Fibroblast of the aortic adventitia (primary cell): ENCODE results near the gene BDH2. TPM values are rescaled to one million over a fixed set of nuclear protein-coding genes. Genes with fewer than 3 reads are reported as not detected.

ENCODE experiments used
- DNase-seq: peaks from one replicate; pipeline ENCODE4 v3.0.0-alpha.2; 2010; ENCODE audit warnings: low read depth
- H3K4me3 ChIP-seq: 2 replicates; pipeline ENCODE4 v1.5.1; 2011; ENCODE audit warnings: low read depth, mild to moderate bottlenecking, control low read depth, low read length, moderate library complexity
- total RNA-seq: library from RNA; depleted of rRNA; stranded (reverse); fragments of >200 nt; gene quantifications from 2 replicates; pipeline ENCODE4 v1.2.3, GENCODE V29; 2012; ENCODE audit warnings: low replicate concordance
- TF ChIP-seq, protein P1 (sequence below): IDR thresholded peaks from 2 replicates; pipeline ENCODE4 v1.5.1; 2011; ENCODE audit warnings: mild to moderate bottlenecking, low read length, control low read depth, inconsistent platforms; ENCODE audit not compliant: insufficient read depth

Gene BDH2
- total RNA-seq, 1 donor = 38.7 TPM

DNA sequence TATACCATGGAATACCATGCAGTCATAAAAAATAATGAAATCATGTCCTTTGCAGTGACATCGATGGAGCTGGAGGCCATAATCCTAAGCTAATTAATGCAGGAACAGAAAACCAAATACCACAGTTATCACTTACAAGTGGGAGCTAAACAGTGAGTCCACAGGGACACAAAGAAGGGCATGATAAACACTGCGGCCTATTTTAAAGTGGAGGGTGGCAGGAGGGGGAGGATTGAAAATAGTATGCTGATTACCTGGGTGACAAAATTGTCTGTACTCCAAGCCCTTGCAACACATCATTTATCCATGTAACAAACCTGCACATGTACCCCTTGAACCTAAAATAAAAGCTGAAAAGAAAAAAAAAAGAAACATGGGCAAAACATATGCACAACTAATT is 63.5 kb downstream of the BDH2 start:
- no peak overlapping the region for H3K4me3 ChIP-seq
- TF ChIP-seq, protein P1, sequence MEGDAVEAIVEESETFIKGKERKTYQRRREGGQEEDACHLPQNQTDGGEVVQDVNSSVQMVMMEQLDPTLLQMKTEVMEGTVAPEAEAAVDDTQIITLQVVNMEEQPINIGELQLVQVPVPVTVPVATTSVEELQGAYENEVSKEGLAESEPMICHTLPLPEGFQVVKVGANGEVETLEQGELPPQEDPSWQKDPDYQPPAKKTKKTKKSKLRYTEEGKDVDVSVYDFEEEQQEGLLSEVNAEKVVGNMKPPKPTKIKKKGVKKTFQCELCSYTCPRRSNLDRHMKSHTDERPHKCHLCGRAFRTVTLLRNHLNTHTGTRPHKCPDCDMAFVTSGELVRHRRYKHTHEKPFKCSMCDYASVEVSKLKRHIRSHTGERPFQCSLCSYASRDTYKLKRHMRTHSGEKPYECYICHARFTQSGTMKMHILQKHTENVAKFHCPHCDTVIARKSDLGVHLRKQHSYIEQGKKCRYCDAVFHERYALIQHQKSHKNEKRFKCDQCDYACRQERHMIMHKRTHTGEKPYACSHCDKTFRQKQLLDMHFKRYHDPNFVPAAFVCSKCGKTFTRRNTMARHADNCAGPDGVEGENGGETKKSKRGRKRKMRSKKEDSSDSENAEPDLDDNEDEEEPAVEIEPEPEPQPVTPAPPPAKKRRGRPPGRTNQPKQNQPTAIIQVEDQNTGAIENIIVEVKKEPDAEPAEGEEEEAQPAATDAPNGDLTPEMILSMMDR = no peak
- DNase-seq = no peak

DNA sequence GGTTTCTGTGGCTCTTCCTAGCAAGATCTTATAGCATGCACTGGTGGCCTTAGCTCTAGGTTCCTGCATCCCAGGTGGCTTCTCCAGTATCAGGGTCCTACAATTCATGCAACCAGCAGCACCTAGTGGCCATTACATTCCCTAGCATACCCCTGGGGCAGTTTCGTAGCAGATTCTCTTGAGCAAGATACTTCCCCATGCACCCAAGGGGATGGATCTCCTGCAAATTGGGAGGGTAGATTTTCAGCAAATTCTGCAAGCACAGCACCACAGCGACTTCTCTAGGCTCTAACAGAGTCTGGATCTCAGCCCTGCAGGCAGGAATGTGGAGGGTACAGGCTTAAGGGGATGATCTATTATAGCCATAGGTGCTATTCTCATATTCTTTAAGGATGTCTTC is 67.1 kb downstream of the BDH2 start:
- TF ChIP-seq, protein P1 = peak; percentile 53
- H3K4me3 ChIP-seq = no peak overlapping the region
- DNase-seq = peak; percentile 21

DNA sequence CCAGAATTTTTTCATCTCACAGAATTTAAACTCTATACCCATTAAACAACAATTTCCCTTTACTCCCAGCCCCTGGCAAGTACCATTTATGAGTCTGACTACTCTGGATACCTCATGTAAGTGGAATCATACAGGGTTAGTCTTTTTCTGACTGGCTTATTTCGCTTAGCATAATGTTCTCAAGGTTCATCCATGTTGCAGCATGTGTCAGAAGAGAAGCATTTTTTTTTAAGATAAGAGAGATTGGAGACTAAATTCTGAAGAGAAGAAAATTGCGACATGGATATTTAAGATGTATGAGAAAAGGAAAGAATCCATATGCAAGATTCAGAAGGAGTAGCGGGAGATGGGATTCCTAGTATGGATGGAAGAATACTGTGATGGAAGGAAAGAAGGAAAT is 68.8 kb downstream of the BDH2 start:
- TF ChIP-seq, protein P1 = no peak
- no peak for DNase-seq
- H3K4me3 ChIP-seq = no peak overlapping the region

DNA sequence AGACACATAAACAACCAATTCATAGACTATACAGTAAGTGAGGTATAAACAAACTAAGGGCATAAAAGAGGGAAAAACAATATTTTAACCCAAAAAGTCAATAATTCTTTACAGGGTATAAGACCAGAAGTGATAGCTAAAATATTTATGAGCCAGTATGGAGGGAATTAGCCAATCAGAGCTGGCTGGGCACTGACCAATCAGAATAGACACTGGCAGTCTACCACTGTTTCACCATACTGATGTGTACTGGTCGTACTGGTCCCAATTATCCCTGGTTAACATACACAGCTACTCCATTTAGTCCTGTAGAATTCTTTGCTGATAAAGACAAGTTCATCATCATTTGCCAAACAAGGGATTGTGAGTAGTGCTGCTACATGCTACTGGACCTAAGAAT is 70.3 kb downstream of the BDH2 start:
- H3K4me3 ChIP-seq = no peak overlapping the region
- TF ChIP-seq, protein P1 = no peak
- no peak for DNase-seq

Other genes with a start within 250 kb of the BDH2 start
- 30.3 and 52.9 TPM in 2 replicates for gene CISD2, start 230.8 kb downstream of the BDH2 start, total RNA-seq
- gene SLC9B1, start 80.1 kb downstream of the BDH2 start, total RNA-seq = 1.2 and 2.0 TPM in 2 replicates
- 10.4 and 31.2 TPM in 2 replicates for gene SLC9B2, start 23.1 kb downstream of the BDH2 start, total RNA-seq
- 1.2 and 26.9 TPM in 2 replicates for gene CENPE, start 98.5 kb upstream of the BDH2 start, total RNA-seq